B cell (primary cell): Measurements from ENCODE around the gene CDH13. TPM values are rescaled to one million over a fixed set of nuclear protein-coding genes. Genes with fewer than 3 reads are reported as not detected.

Experiments
- ATAC-seq: fragments of 200-7000 bp; cut with Tn5 transposase; one replicate; pipeline ENCODE4 v1.10.0; 2021; ENCODE audit warnings: low read depth, mild to moderate bottlenecking, moderate number of reproducible peaks, moderate library complexity
- CTCF ChIA-PET: fragments of 350-600 bp; sonication (Branson Sonifier 250); formaldehyde crosslinking; loops from one replicate; lab custom pipeline; 2021; ENCODE audit warnings: antibody characterized with exemption, inconsistent platforms; lab: Charles Lee
- POLR2A ChIA-PET: fragments of 350-600 bp; sonication (Branson Sonifier 250); formaldehyde crosslinking; loops from one replicate; lab custom pipeline; 2021; ENCODE audit warnings: antibody characterized with exemption; lab: Charles Lee
- DNase-seq: peaks from one replicate; pipeline ENCODE4 v3.0.0; 2013
- H2AFZ ChIP-seq: 2 replicates; pipeline ENCODE4 v1.6.1; 2012; ENCODE audit warnings: mild to moderate bottlenecking, low read depth, low read length; ENCODE audit not compliant: insufficient read depth, poor library complexity, severe bottlenecking
- H3K27ac ChIP-seq, 2 donors: 1 replicate in 1 of 2; 2 replicates in 1 of 2; pipeline ENCODE4 v1.5.1; 2012 to 2013; ENCODE audit warnings: low read length in 2 of 2, mild to moderate bottlenecking in 2 of 2, moderate library complexity in 1 of 2
- H3K27me3 ChIP-seq, 4 experiments: fragments of 200-600 bp in 1 of 4; sonication (generic) in 1 of 4; replicated peaks in 1 of 4; 1 replicate in 2 of 4; 2 replicates in 2 of 4; pipeline versions ENCODE4 v1.6.1 to v1.7.0; 2013 to 2016; ENCODE audit warnings: low read length in 3 of 4, mild to moderate bottlenecking in 2 of 4, mixed read lengths in 1 of 4, moderate library complexity in 1 of 4; ENCODE audit not compliant: insufficient read depth in 4 of 4, control insufficient read depth in 3 of 4; ENCODE audit errors: control extremely low read depth in 1 of 4
- H3K36me3 ChIP-seq, 2 experiments: replicated peaks in 1 of 2; 1 replicate in 1 of 2; 2 replicates in 1 of 2; pipeline versions ENCODE4 v1.6.1 to v1.7.1; 2013; ENCODE audit warnings: low read length in 1 of 2; ENCODE audit not compliant: insufficient read depth in 2 of 2, control insufficient read depth in 1 of 2; ENCODE audit errors: control extremely low read depth in 1 of 2, extremely low read depth in 1 of 2
- H3K4me1 ChIP-seq, 2 donors: fragments of 200-600 bp in 1 of 2; sonication (generic) in 1 of 2; 1 replicate in 1 of 2; 2 replicates in 1 of 2; pipeline versions ENCODE4 v1.5.1 to v1.6.1; 2013 to 2017; ENCODE audit warnings: low read length in 2 of 2; ENCODE audit not compliant: control insufficient read depth in 2 of 2, insufficient read depth in 2 of 2
- H3K4me2 ChIP-seq: replicated peaks from 2 replicates; pipeline ENCODE3; 2012; ENCODE audit warnings: mild to moderate bottlenecking, low read depth, low read length; ENCODE audit not compliant: poor library complexity, severe bottlenecking
- H3K4me3 ChIP-seq, 5 experiments: fragments of 200-600 bp in 1 of 5; sonication (generic) in 1 of 5; 1 replicate in 3 of 5; 2 replicates in 2 of 5; pipeline versions ENCODE4 v1.5.1 to v1.7.0; 2011 to 2016; ENCODE audit warnings: low read length in 4 of 5, mild to moderate bottlenecking in 4 of 5, low read depth in 2 of 5, control low read depth in 1 of 5, moderate library complexity in 1 of 5; ENCODE audit not compliant: insufficient read depth in 1 of 5; ENCODE audit errors: control extremely low read depth in 1 of 5, extremely low read depth in 1 of 5
- H3K79me2 ChIP-seq: fragments of 200-600 bp; sonication (generic); one replicate; pipeline ENCODE4 v1.6.0; 2016; ENCODE audit warnings: low read length; ENCODE audit not compliant: control insufficient read depth, insufficient read depth
- H3K9ac ChIP-seq: fragments of 200-600 bp; sonication (generic); 2 replicates; pipeline ENCODE4 v1.6.1; 2017; ENCODE audit warnings: mild to moderate bottlenecking, low read length, moderate library complexity
- H3K9me3 ChIP-seq, 3 donors: one replicate each; pipeline versions ENCODE4 v1.6.1 to v1.7.1; 2013; ENCODE audit warnings: low read length in 2 of 3; ENCODE audit not compliant: control insufficient read depth in 2 of 3, insufficient read depth in 1 of 3; ENCODE audit errors: control extremely low read depth in 1 of 3
- H4K20me1 ChIP-seq: 2 replicates; pipeline ENCODE4 v1.6.0; 2012; ENCODE audit warnings: mild to moderate bottlenecking, low read length; ENCODE audit not compliant: insufficient read depth, control insufficient read depth, poor library complexity, severe bottlenecking
- H3K27ac Mint-ChIP-seq: one replicate; pipeline ENCODE4 v1.8.0; 2021; ENCODE audit warnings: mixed read lengths
- H3K27me3 Mint-ChIP-seq: one replicate; pipeline ENCODE4 v1.8.0; 2021; ENCODE audit warnings: mixed read lengths
- H3K4me1 Mint-ChIP-seq: one replicate; pipeline ENCODE4 v1.8.0; 2021; ENCODE audit warnings: mixed read lengths
- H3K4me3 Mint-ChIP-seq: one replicate; pipeline ENCODE4 v1.8.0; 2021; ENCODE audit warnings: mixed read lengths
- H3K9me3 Mint-ChIP-seq: one replicate; pipeline ENCODE4 v1.8.0; 2022; ENCODE audit warnings: mixed read lengths; ENCODE audit not compliant: insufficient read depth
- CTCF ChIP-seq: fragments of 200-600 bp; IDR thresholded peaks from one replicate; pipeline ENCODE4 v1.8.0; 2022; ENCODE audit warnings: antibody characterized with exemption, mild to moderate bottlenecking
- EZH2 ChIP-seq: IDR thresholded peaks from 2 replicates; pipeline ENCODE4 v1.6.1; 2012; ENCODE audit warnings: borderline replicate concordance, low read depth, mild to moderate bottlenecking, moderate library complexity, low read length; ENCODE audit not compliant: insufficient read depth, poor library complexity, severe bottlenecking
- WGBS: methylation state at CpG from one replicate; pipeline ENCODE4 v1.1.5; 2013; ENCODE audit warnings: missing lambda C conversion rate; ENCODE audit not compliant: insufficient coverage; 5-methylcytosine and 5-hydroxymethylcytosine counted together
- intact Hi-C: fragments of 100-400 bp; cut with micrococcal nuclease; formaldehyde crosslinking; loops from one replicate; pipeline ENCODE4 v1.10.0; 2022
- polyA plus RNA-seq: library from polyadenylated mRNA; depleted of rRNA; stranded (reverse); fragments of >200 nt; gene quantifications from 2 replicates; pipeline ENCODE4 v1.2.3, GENCODE V29; 2012
- total RNA-seq, 2 donors: library from RNA; stranded (reverse); fragments of 120-200 nt in 1 of 2; gene quantifications; 1 replicate in 1 of 2; 2 replicates in 1 of 2; pipeline versions ENCODE4 v1.2.3 to v1.2.4, GENCODE V29; 2013 to 2022

Gene CDH13
- total and polyA plus RNA-seq, 2 donors (not counting 1 experiment from before 2014, with no cell fraction given) = not detected

- CTCF ChIA-PET = no interaction called here
- H3K4me1 Mint-ChIP-seq = no peaks in the 10 kb centered on the region
- H3K9me3 Mint-ChIP-seq = no peaks in the 10 kb centered on the region
- intact Hi-C loops = no loop called here
- WGBS = 100% methylated on average over 1 of the region's 4 CpGs
- Histone ChIP-seq H3K27ac (no peak overlapping the region), H3K27me3 (no peaks in the 10 kb centered on the region), H3K9me3 (peaks cover 0 to 3% (median 0%) of the 10 kb centered on the region in 3 donors), H3K4me3 (no peak overlapping the region), H3K4me2 (no peak overlapping the region), H4K20me1 (no peaks in the 10 kb centered on the region), H3K36me3 (no peaks in the 10 kb centered on the region), H3K79me2 (no peaks in the 10 kb centered on the region), H3K9ac (no peak overlapping the region), H3K4me1 (no peaks in the 10 kb centered on the region), H2AFZ (no peak overlapping the region)
- DNase-seq (no peak), ATAC-seq (no peak)
- H3K27me3 Mint-ChIP-seq = no peaks in the 10 kb centered on the region
- POLR2A ChIA-PET = no interaction called here
- TF ChIP-seq EZH2 = no peak
- TF ChIP-seq CTCF = no peak
- no peak overlapping the region for H3K27ac Mint-ChIP-seq
- no peak overlapping the region for H3K4me3 Mint-ChIP-seq
Observed at GRCh38 chr16:82685526-82685925, 58.8 kb downstream of the CDH13 start.

- Histone ChIP-seq H3K4me3 (no peak overlapping the region), H4K20me1 (no peaks in the 10 kb centered on the region), H3K9me3 (peaks cover 0 to 2% (median 0%) of the 10 kb centered on the region in 3 donors), H3K79me2 (no peaks in the 10 kb centered on the region), H3K9ac (no peak overlapping the region), H3K36me3 (no peaks in the 10 kb centered on the region), H3K4me2 (no peak overlapping the region), H2AFZ (no peak overlapping the region), H3K4me1 (no peaks in the 10 kb centered on the region), H3K27me3 (no peaks in the 10 kb centered on the region), H3K27ac (no peak overlapping the region)
- Mint-ChIP-seq H3K9me3 (peaks cover 1% of the 10 kb centered on the region), H3K27ac (no peak overlapping the region), H3K27me3 (peaks cover 13% of the 10 kb centered on the region), H3K4me1 (no peaks in the 10 kb centered on the region), H3K4me3 (no peak overlapping the region)
- intact Hi-C loops = no loop called here
- TF ChIP-seq CTCF (no peak), EZH2 (no peak)
- POLR2A ChIA-PET = no interaction called here
- CTCF ChIA-PET = no interaction called here
- DNase-seq = no peak
- ATAC-seq = no peak
Observed at GRCh38 chr16:82694239-82694874, 67.6 kb downstream of the CDH13 start.
